HFFc6 (cell line): ENCODE data around the gene AXIN1. TPM values are rescaled to one million over a fixed set of nuclear protein-coding genes. Genes with fewer than 3 reads are reported as not detected.
"Not testable (repeated sequence)": the region's sequence is repeated elsewhere in the genome, so short reads cannot be mapped to it uniquely, and the experiment has no call there.

Experiments used
- DNase-seq: peaks from one replicate; pipeline ENCODE4 v3.0.0-alpha.2; 2018
- H3K27ac Mint-ChIP-seq: 2 replicates; pipeline ENCODE4 v1.8.0; 2020; ENCODE audit warnings: mild to moderate bottlenecking, mixed read lengths
- H3K27me3 Mint-ChIP-seq: 2 replicates; pipeline ENCODE4 v1.8.0; 2021; ENCODE audit warnings: mild to moderate bottlenecking, moderate library complexity, mixed read lengths; ENCODE audit not compliant: insufficient read depth
- H3K36me3 Mint-ChIP-seq: 2 replicates; pipeline ENCODE4 v1.8.0; 2021; ENCODE audit warnings: low read depth, mixed read lengths
- H3K4me1 Mint-ChIP-seq: 2 replicates; pipeline ENCODE4 v1.8.0; 2020; ENCODE audit warnings: low read depth, mixed read lengths
- H3K4me3 Mint-ChIP-seq: 2 replicates; pipeline ENCODE4 v1.8.0; 2020; ENCODE audit warnings: mild to moderate bottlenecking, moderate library complexity, mixed read lengths
- H3K9me3 Mint-ChIP-seq: 2 replicates; pipeline ENCODE4 v1.8.0; 2020; ENCODE audit warnings: mild to moderate bottlenecking, mixed read lengths
- total RNA-seq, 6 experiments: library from RNA; stranded (reverse); fragmentation: NEBNext Ultra II Directional; extraction: Animal tissue kit (Norgen Biotek cat#: 25700); gene quantifications; 2 replicates in 1 of 6; 3 replicates in 5 of 6; pipeline ENCODE4 v1.2.3, GENCODE V29; 2021
- TF ChIP-seq, protein P1 (sequence below): fragments of 200-600 bp; sonication (generic); IDR thresholded peaks from 2 replicates; pipeline ENCODE4 v1.5.0; 2021; ENCODE audit warnings: antibody characterized with exemption, mild to moderate bottlenecking

Gene AXIN1
- total RNA-seq, 6 experiments from 2014 or later: 13.6 to 16.7 (median 14.7) TPM

DNA sequence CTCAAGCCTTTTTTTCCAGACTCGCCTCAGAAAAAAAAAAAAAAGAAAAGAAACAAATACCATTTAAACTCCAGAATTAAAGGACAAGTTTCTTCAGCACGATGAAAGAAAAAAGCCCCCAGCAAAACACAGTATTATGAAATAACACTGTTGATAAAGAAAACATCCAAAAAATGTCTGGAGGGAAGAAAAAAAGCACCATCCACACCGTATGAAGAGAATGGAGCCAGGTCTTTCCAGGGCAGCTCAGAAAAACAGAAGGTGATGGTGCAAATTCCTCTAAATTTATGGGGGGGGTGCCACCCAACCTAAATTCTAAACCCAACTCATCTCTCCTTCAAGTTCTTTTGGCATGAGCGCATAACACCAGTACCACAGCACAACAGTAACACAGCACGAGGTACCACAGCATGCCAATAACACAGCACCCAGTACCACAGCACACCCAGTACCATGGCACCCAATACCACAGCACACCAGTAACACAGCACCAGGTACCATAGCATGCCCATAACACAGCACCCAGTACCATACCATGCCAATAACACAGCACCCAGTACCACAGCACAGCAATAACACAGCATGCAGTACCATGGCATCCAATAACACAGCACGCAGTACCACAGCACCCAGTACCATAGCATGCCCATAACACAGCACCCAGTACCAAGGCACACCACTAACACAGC is 19.0 kb downstream of the AXIN1 start:
- TF ChIP-seq, protein P1, sequence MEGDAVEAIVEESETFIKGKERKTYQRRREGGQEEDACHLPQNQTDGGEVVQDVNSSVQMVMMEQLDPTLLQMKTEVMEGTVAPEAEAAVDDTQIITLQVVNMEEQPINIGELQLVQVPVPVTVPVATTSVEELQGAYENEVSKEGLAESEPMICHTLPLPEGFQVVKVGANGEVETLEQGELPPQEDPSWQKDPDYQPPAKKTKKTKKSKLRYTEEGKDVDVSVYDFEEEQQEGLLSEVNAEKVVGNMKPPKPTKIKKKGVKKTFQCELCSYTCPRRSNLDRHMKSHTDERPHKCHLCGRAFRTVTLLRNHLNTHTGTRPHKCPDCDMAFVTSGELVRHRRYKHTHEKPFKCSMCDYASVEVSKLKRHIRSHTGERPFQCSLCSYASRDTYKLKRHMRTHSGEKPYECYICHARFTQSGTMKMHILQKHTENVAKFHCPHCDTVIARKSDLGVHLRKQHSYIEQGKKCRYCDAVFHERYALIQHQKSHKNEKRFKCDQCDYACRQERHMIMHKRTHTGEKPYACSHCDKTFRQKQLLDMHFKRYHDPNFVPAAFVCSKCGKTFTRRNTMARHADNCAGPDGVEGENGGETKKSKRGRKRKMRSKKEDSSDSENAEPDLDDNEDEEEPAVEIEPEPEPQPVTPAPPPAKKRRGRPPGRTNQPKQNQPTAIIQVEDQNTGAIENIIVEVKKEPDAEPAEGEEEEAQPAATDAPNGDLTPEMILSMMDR: no peak
- H3K4me1 Mint-ChIP-seq: peaks cover 43% of the 10 kb centered on the region
- H3K36me3 Mint-ChIP-seq: no peaks in the 10 kb centered on the region
- peaks cover 5% of the 10 kb centered on the region; the same call in 1 of the 2 replicates for H3K27me3 Mint-ChIP-seq
- no peak overlapping the region for H3K27ac Mint-ChIP-seq
- DNase-seq: no peak
- no peaks in the 10 kb centered on the region for H3K9me3 Mint-ChIP-seq
- H3K4me3 Mint-ChIP-seq: no peak overlapping the region

DNA sequence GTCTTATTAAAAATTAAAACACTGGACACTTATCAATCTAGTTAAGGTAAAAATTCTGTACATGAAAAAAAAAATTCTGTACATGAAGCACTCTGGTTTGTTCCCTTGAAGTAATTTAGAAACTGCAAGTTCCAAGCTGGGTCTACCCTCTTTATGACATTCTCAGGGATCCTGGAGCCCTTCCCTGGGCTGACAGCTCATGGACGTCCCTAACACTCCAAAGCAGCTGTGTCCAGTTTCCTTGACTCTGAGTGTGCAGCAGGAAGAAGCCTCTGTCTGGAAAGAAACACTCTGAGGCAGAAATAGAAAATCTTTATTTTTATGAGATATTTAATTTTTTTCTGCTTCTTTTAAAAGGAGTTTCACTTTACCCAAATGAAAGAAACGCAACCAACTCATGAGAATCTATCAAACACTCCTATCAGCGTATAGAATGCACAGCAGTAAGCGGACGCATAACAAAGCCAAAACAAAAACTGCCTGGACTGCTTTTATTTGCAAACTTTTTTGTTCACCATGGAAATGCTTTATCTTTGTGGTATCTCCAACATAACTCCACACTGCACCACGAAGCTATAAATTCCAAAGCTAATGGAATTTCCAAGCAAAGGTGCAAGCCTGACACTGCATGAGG is 21.2 kb downstream of the AXIN1 start:
- H3K9me3 Mint-ChIP-seq, H3K27me3 Mint-ChIP-seq, H3K36me3 Mint-ChIP-seq: not testable (repeated sequence)
- peak overlapping the region; percentile 65 for H3K4me3 Mint-ChIP-seq
- H3K4me1 Mint-ChIP-seq: peaks cover 52% of the 10 kb centered on the region
- peak overlapping the region; percentile 92 for H3K27ac Mint-ChIP-seq
- DNase-seq: peak; percentile 75

DNA sequence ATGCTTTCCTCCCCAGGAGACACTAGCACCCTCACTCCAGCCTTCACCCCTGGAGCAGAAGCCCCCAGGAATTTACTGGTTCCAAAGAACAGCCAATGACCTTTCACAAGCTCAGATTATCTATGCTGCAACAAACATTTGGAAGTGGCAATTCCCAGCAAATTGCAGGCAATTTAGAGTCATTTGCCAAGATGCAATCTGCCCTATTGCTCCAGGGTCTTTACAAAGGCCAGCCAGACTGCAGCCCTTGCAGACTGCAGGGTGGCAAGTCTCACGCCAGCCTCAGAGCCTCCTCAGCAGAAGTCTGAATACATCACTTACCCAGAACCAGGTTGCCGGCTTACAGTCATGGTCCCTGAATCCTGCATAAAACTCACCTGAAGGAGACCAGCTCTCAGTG is 21.8 kb downstream of the AXIN1 start:
- Mint-ChIP-seq H3K27me3 (peaks cover 5% of the 10 kb centered on the region; the same call in 1 of the 2 replicates), H3K36me3 (no peaks in the 10 kb centered on the region), H3K27ac (peak overlapping the region; percentile 92), H3K9me3 (no peaks in the 10 kb centered on the region), H3K4me1 (peaks cover 52% of the 10 kb centered on the region), H3K4me3 (peak overlapping the region; percentile 65)
- no peak for DNase-seq
- TF ChIP-seq, protein P1: no peak

DNA sequence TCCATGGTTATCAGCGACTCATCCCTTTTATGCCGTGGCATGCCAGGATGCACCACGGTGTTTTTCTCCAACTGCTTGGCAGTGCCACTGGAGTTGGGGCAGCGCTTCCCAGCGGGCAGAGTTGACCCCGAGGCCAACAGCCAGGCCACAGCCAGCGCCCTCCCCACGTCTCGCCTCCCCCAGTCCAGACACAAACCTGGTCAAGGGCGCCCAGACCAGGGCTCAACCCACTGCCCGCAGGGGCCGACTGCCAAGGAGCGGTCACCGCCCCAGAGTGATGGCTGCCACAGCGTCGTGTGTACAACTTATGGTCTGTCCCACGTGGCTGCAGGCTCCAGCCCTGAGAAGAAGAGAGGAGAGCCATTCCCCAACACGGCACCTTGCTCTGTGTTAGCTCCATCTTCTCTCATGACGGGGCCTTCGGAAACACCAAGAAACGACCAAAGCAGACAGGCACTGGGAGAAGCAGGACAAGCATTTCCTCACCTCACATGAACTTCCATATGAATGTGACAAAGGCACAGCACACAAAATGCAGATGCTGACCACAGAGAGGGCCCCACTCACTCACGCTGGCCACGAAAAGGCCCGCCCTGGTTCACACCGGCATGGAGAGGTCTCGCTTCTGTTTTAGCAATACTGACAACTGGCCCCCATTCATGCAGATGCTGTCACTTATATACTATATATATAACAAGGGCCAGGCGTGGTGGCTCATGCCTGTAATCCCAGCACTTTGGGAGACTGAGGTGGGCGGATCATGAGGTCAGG is 27.0 kb downstream of the AXIN1 start:
- Mint-ChIP-seq H3K4me1 (peaks cover 13% of the 10 kb centered on the region), H3K27ac (no peak overlapping the region), H3K4me3 (no peak overlapping the region), H3K9me3 (no peaks in the 10 kb centered on the region), H3K27me3 (no peaks in the 10 kb centered on the region; the same call in 1 of the 2 replicates), H3K36me3 (no peaks in the 10 kb centered on the region)
- TF ChIP-seq, protein P1: no peak
- DNase-seq: no peak

DNA sequence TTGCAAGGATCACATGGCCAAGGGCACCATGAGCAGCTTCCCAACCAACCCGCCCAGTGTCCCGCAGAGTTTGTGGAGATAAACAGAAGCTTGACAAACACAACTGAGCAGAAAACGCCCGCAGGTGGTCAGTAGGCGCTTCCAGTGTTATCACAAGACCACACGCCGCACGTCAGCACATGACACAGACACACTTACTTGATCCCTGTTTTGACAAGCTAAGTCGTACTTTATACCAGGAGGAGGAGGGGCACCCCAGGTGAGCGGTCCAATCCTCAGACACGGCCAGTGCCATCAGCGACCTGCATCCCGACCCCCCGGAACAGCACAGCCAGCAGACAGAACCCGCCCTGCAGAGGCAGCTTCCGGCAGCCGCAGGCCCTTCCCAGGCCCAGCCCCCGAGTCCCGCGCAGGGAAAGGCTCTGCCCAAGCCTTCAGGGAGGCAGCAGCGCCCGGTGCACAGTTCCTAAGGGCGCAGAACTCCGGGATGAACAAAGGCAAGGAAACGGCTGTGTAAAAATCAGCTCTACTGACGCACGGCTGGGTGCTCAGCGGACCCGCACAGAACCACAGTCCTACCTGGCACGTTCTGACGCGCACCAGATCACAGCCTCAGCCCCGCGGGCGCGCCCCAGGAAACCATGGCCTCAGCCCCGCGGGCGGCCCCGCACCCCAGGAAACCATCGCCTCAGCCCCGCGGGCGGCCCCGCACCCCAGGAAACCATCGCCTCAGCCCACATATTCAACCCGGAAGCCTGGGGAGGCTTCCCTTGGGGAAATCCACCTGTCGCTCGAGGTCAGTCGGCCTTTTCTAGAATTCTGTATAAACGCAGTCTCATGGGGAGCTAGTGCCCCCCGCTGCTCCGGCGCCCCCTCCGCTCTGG is 27.8 kb downstream of the AXIN1 start:
- TF ChIP-seq, protein P1: no peak
- Mint-ChIP-seq H3K4me1 (peaks cover 9% of the 10 kb centered on the region), H3K27ac (no peak overlapping the region), H3K9me3 (no peaks in the 10 kb centered on the region), H3K4me3 (no peak overlapping the region), H3K36me3 (no peaks in the 10 kb centered on the region), H3K27me3 (no peaks in the 10 kb centered on the region; the same call in 1 of the 2 replicates)
- no peak for DNase-seq
